Measurements from ENCODE around the gene HJURP. TPM values are rescaled to one million over a fixed set of nuclear protein-coding genes. Genes with fewer than 3 reads are reported as not detected.

HJURP gene
- total and polyA plus RNA-seq, 9 of the 15 experiments (the other 6 are each of a cell fraction or from before 2014, with no cell fraction given): 13.8 to 102 (median 28.3) TPM

- CTCF ChIA-PET (ENCODE audit: low intra/inter-chr PET ratio): no interaction called here
- DNase-seq (ENCODE audit: extremely low read depth in 1 of 4, low spot score in 3 of 4) (no peak), ATAC-seq (no peak), FAIRE-seq (no peak)
- H3K9ac ChIP-seq (ENCODE audit: insufficient read depth in 1 of 2, low read depth in 2 of 2, low read length in 2 of 2): no peak overlapping the region
- no peak overlapping the region for H3K4me3 ChIP-seq
- H3K9me1 ChIP-seq (ENCODE audit: control insufficient read depth, insufficient read depth, low read length): no peaks in the 10 kb centered on the region
- in situ Hi-C loops (cut with MboI) (no loop called here), intact Hi-C loops (cut with micrococcal nuclease) (no loop called here)
- peaks cover 0 to 7% of the 10 kb centered on the region in 2 experiments; a peak in 2 of 5 replicates for H3K27me3 ChIP-seq (ENCODE audit: control insufficient read depth in 2 of 2, insufficient read depth in 2 of 2, low read length in 2 of 2)
- no peaks in the 10 kb centered on the region for H3K36me3 ChIP-seq (ENCODE audit: control insufficient read depth, insufficient read depth, low read length)
- POLR2A ChIA-PET: interaction anchor here (0.6 kb wide), 1 partner anchor 203 kb away, joined by 4 read pairs; no protein-coding TSS in a partner anchor
- no peaks in the 10 kb centered on the region for H3K9me3 ChIP-seq (replicated peaks; ENCODE audit: control insufficient read depth, insufficient read depth, low read depth, low read length)
- H3K79me2 ChIP-seq (ENCODE audit: control insufficient read depth, insufficient read depth, low read length): no peaks in the 10 kb centered on the region
- no peak overlapping the region for H3K27ac ChIP-seq (ENCODE audit: extremely low read depth, low read depth, low read length)
- 2% methylated on average over 7 of the region's 7 CpGs for WGBS (ENCODE audit: insufficient coverage, low coverage, missing lambda C conversion rate)
- no peaks in the 10 kb centered on the region; a peak in 1 of 5 replicates for H3K4me1 ChIP-seq (replicated peaks in 1 of 2; ENCODE audit: control insufficient read depth in 2 of 2, insufficient read depth in 2 of 2, low read length in 2 of 2)
- no peak overlapping the region for H3K4me2 ChIP-seq (ENCODE audit: insufficient read depth, low read length)
- BruUV-seq (replicated peaks): no TSS peak
- no peaks in the 10 kb centered on the region for H4K20me1 ChIP-seq (replicated peaks; ENCODE audit: control insufficient read depth, insufficient read depth, low read length)
- TF ChIP-seq TAF7 (tag; IDR thresholded peaks at IDR 0.05): no peak
- TF ChIP-seq PHB (CRISPR knock-in tag; IDR thresholded peaks at IDR 0.05): no peak
- no peak for TF ChIP-seq MLLT1 (IDR thresholded peaks at IDR 0.05)
- TF ChIP-seq ID3 (CRISPR knock-in tag; IDR thresholded peaks at IDR 0.05): no peak
- TF ChIP-seq ID3 (tag; IDR thresholded peaks at IDR 0.05): no peak
- TF ChIP-seq RCOR1 (IDR thresholded peaks at IDR 0.05; ENCODE audit: borderline replicate concordance in 1 of 2, low read depth in 2 of 2, low read length in 2 of 2): no peak
- no peak overlapping the region for H2AFZ ChIP-seq (ENCODE audit: low read depth, low read length)
These were observed 55.2 kb downstream of the HJURP start for GRCh38 chr2:233799087-233799665.

Measured in K562 (cell line).